Fibroblast of lung (primary cell): ENCODE measurements around the gene TAF10. TPM values are rescaled to one million over a fixed set of nuclear protein-coding genes. Genes with fewer than 3 reads are reported as not detected.

Experiments used
- DNase-seq, 2 donors: peaks; one replicate each; pipeline versions ENCODE4 v3.0.0 to v3.0.0-alpha.2; 2010; ENCODE audit warnings: low read depth in 2 of 2
- H2AFZ ChIP-seq: 2 replicates; pipeline ENCODE4 v1.5.1; 2012; ENCODE audit warnings: low read length, control low read depth, inconsistent platforms
- H3K27ac ChIP-seq: 2 replicates; pipeline ENCODE4 v1.5.1; 2011; ENCODE audit warnings: low read length, control low read depth; ENCODE audit not compliant: insufficient read depth
- H3K27me3 ChIP-seq: 2 replicates; pipeline ENCODE4 v1.5.1; 2011; ENCODE audit warnings: mild to moderate bottlenecking, low read length; ENCODE audit not compliant: control insufficient read depth, insufficient read depth
- H3K36me3 ChIP-seq: 2 replicates; pipeline ENCODE4 v1.5.1; 2011; ENCODE audit warnings: low read length; ENCODE audit not compliant: control insufficient read depth, insufficient read depth
- H3K4me1 ChIP-seq: 2 replicates; pipeline ENCODE4 v1.5.1; 2011; ENCODE audit warnings: low read length; ENCODE audit not compliant: control insufficient read depth, insufficient read depth; ENCODE audit errors: extremely low read depth
- H3K4me2 ChIP-seq: 2 replicates; pipeline ENCODE4 v1.5.1; 2011; ENCODE audit warnings: low read length, control low read depth; ENCODE audit not compliant: insufficient read depth; ENCODE audit errors: extremely low read depth
- H3K4me3 ChIP-seq, 4 experiments: fragments of 200-600 bp in 1 of 4; sonication (generic) in 1 of 4; replicated peaks in 1 of 4; 2 replicates each; pipeline ENCODE4 v1.5.1; 2011 to 2016; ENCODE audit warnings: low read length in 4 of 4, low read depth in 3 of 4, mild to moderate bottlenecking in 3 of 4, control low read depth in 2 of 4, inconsistent platforms in 1 of 4, mixed read lengths in 1 of 4; ENCODE audit not compliant: insufficient read depth in 1 of 4; ENCODE audit errors: control extremely low read depth in 1 of 4
- H3K79me2 ChIP-seq: 2 replicates; pipeline ENCODE4 v1.5.1; 2012; ENCODE audit warnings: mild to moderate bottlenecking, low read length, inconsistent platforms; ENCODE audit not compliant: control insufficient read depth, insufficient read depth
- H3K9ac ChIP-seq: 2 replicates; pipeline ENCODE4 v1.5.1; 2011; ENCODE audit warnings: mild to moderate bottlenecking, low read length, control low read depth; ENCODE audit not compliant: insufficient read depth
- H3K9me3 ChIP-seq: 2 replicates; pipeline ENCODE4 v1.5.1; 2012; ENCODE audit warnings: low read depth, low read length; ENCODE audit not compliant: control insufficient read depth, insufficient read depth
- H4K20me1 ChIP-seq: 2 replicates; pipeline ENCODE4 v1.5.1; 2011; ENCODE audit warnings: low read length; ENCODE audit not compliant: control insufficient read depth, insufficient read depth; ENCODE audit errors: extremely low read depth
- CTCF ChIP-seq, 2 donors: IDR thresholded peaks in 1 of 2; conservative IDR thresholded peaks in 1 of 2; 1 replicate in 1 of 2; 2 replicates in 1 of 2; pipeline ENCODE4 v1.5.1; 2011 to 2012; ENCODE audit warnings: low read length in 2 of 2, control low read depth in 1 of 2, inconsistent platforms in 1 of 2, low read depth in 1 of 2, mild to moderate bottlenecking in 1 of 2
- EZH2 ChIP-seq: IDR thresholded peaks from 2 replicates; pipeline ENCODE4 v1.5.1; 2012; ENCODE audit warnings: low read length, control low read depth, mild to moderate bottlenecking; ENCODE audit errors: missing control alignments
- polyA plus RNA-seq, 2 donors: library from polyadenylated mRNA; depleted of rRNA in 1 of 2; stranded (reverse) in 1 of 2; unstranded in 1 of 2; fragments of >200 nt; gene quantifications; 2 replicates each; pipeline ENCODE4 v1.2.1, GENCODE V29; 2011 to 2012; ENCODE audit warnings: missing spikeins in 1 of 2
- total RNA-seq: library from RNA; depleted of rRNA; stranded (reverse); fragments of >200 nt; gene quantifications from 2 replicates; pipeline ENCODE4 v1.2.1, GENCODE V29; 2014

Gene TAF10
- total and polyA plus RNA-seq, 2 donors (not counting 1 experiment from before 2014, with no cell fraction given): 77.8 to 142 TPM

GRCh38 chr11:6615046-6615445 is 3.0 kb upstream of the TAF10 start:
- Histone ChIP-seq H3K27me3 (no peaks in the 10 kb centered on the region), H3K4me1 (peaks cover 16% of the 10 kb centered on the region), H3K9me3 (no peaks in the 10 kb centered on the region)

GRCh38 chr11:6614446-6614845 is 2.4 kb upstream of the TAF10 start:
- no peaks in the 10 kb centered on the region for H3K9me3 ChIP-seq
- no peak for TF ChIP-seq EZH2
- TF ChIP-seq CTCF (conservative IDR thresholded peaks at IDR 0.05 in 1 of 2, IDR thresholded peaks at IDR 0.05 in 1 of 2; ENCODE audit: low read depth in 1 of 2, low read length in 2 of 2): no peak
- H3K4me1 ChIP-seq: peaks cover 16% of the 10 kb centered on the region

More at GRCh38 chr11:6615046-6615445, 3.0 kb upstream of the TAF10 start:
- H4K20me1 ChIP-seq: no peaks in the 10 kb centered on the region
- no peak overlapping the region for H3K9ac ChIP-seq
- H3K27ac ChIP-seq: no peak overlapping the region
- no peak overlapping the region for H3K4me2 ChIP-seq
- H3K36me3 ChIP-seq: peaks cover 16% of the 10 kb centered on the region
- DNase-seq: no peak
- H3K79me2 ChIP-seq: peaks cover 31% of the 10 kb centered on the region
- no peak overlapping the region for H3K4me3 ChIP-seq
- H2AFZ ChIP-seq: no peak overlapping the region
- TF ChIP-seq EZH2 (no peak), CTCF (conservative IDR thresholded peaks at IDR 0.05 in 1 of 2, IDR thresholded peaks at IDR 0.05 in 1 of 2; ENCODE audit: low read depth in 1 of 2, low read length in 2 of 2) (no peak)

GRCh38 chr11:6613496-6613895 is 1.5 kb upstream of the TAF10 start:
- Histone ChIP-seq H4K20me1 (no peaks in the 10 kb centered on the region), H3K4me2 (no peak overlapping the region), H3K27me3 (no peaks in the 10 kb centered on the region), H3K4me1 (peaks cover 16% of the 10 kb centered on the region), H3K27ac (no peak overlapping the region), H3K9me3 (no peaks in the 10 kb centered on the region), H2AFZ (no peak overlapping the region), H3K36me3 (peaks cover 29% of the 10 kb centered on the region), H3K4me3 (no peak overlapping the region), H3K9ac (no peak overlapping the region), H3K79me2 (peaks cover 38% of the 10 kb centered on the region)
- no peak for DNase-seq
- no peak for TF ChIP-seq CTCF (conservative IDR thresholded peaks at IDR 0.05 in 1 of 2, IDR thresholded peaks at IDR 0.05 in 1 of 2; ENCODE audit: low read depth in 1 of 2, low read length in 2 of 2)
- no peak for TF ChIP-seq EZH2

More at GRCh38 chr11:6614446-6614845, 2.4 kb upstream of the TAF10 start:
- peaks cover 35% of the 10 kb centered on the region for H3K79me2 ChIP-seq
- H3K9ac ChIP-seq: no peak overlapping the region
- no peaks in the 10 kb centered on the region for H4K20me1 ChIP-seq
- no peak overlapping the region for H2AFZ ChIP-seq
- H3K27ac ChIP-seq: no peak overlapping the region
- no peak overlapping the region for H3K4me3 ChIP-seq
- no peaks in the 10 kb centered on the region for H3K27me3 ChIP-seq
- no peak overlapping the region for H3K4me2 ChIP-seq
- no peak for DNase-seq
- H3K36me3 ChIP-seq: peaks cover 22% of the 10 kb centered on the region
